Measurements from ENCODE around the gene FAM163A. TPM values are rescaled to one million over a fixed set of nuclear protein-coding genes. Genes with fewer than 3 reads are reported as not detected.

FAM163A gene
- total and polyA plus RNA-seq, 12 donors = 0.34 to 7.0 (median 2.6) TPM; not detected in 4

DNA sequence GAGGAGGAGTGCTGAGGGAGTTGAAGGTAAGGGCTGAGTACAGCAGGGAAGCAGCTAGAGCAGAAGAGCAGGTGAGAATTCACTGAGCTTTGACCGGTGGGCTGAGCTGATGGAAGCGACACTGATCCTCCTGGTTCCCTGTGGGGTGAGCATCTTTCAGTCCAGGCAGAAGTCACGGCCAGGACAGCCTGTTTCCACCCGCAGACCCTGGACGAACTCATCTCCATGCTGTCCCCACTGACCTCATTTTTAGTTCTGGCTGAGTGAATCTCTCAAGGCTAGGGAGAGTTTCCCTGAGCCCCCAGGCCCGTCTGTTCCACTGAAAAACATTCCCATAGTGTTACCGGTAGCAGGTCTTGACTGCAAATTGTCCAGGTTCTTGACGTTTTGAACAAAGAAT is 31.5 kb downstream of the FAM163A start:
- no peaks in the 10 kb centered on the region for H3K4me1 ChIP-seq (replicated peaks in 1 of 2)
- DNase-seq = no peak
- H3K36me3 ChIP-seq (replicated peaks in 1 of 2) = no peaks in the 10 kb centered on the region
- H3K27me3 ChIP-seq = no peaks in the 10 kb centered on the region
- H3K27ac ChIP-seq = peak overlapping the region in 1 of 5 donors; percentile 6
- no peak overlapping the region for H3K4me3 ChIP-seq
- 78 to 83% (median 82%) methylated on average over 8 of the region's 8 CpGs for WGBS, 4 donors
- TF ChIP-seq POLR2A (IDR thresholded peaks at IDR 0.05) = no peak
- H3K9me3 ChIP-seq (replicated peaks in 1 of 3) = no peaks in the 10 kb centered on the region
- intact Hi-C loops (cut with DNase I) = no loop called here

DNA sequence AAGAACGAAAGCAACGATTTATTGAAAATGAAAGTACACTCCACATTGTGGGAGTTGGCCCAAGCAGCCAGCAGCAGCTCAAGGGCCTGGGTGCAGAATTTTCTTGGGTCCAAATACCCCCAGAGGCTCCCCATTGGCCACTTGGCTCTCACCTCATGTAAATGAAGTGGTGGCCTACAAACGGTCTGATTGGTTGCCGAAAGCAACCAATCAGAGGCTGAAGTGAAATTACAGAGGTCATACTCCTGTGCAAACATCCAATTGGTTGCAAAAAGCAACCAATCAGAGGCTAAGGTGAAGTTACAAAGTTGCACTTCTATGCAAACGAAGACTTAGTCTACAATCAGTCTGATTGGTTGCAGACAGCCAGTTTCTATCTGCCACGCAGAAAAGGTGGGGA is 31.9 kb downstream of the FAM163A start:
- Histone ChIP-seq H3K4me3 (no peak overlapping the region), H3K9me3 (replicated peaks in 1 of 3) (no peaks in the 10 kb centered on the region), H3K4me1 (replicated peaks in 1 of 2) (no peaks in the 10 kb centered on the region), H3K36me3 (replicated peaks in 1 of 2) (no peaks in the 10 kb centered on the region), H3K27ac (peak overlapping the region in 1 of 5 donors; percentile 6), H3K27me3 (no peaks in the 10 kb centered on the region)
- no peak for DNase-seq
- WGBS, 4 donors = 82 to 87% (median 86%) methylated on average over 6 of the region's 6 CpGs
- intact Hi-C loops (cut with DNase I) = no loop called here
- no peak for TF ChIP-seq POLR2A (IDR thresholded peaks at IDR 0.05)
- TF ChIP-seq, protein P1, sequence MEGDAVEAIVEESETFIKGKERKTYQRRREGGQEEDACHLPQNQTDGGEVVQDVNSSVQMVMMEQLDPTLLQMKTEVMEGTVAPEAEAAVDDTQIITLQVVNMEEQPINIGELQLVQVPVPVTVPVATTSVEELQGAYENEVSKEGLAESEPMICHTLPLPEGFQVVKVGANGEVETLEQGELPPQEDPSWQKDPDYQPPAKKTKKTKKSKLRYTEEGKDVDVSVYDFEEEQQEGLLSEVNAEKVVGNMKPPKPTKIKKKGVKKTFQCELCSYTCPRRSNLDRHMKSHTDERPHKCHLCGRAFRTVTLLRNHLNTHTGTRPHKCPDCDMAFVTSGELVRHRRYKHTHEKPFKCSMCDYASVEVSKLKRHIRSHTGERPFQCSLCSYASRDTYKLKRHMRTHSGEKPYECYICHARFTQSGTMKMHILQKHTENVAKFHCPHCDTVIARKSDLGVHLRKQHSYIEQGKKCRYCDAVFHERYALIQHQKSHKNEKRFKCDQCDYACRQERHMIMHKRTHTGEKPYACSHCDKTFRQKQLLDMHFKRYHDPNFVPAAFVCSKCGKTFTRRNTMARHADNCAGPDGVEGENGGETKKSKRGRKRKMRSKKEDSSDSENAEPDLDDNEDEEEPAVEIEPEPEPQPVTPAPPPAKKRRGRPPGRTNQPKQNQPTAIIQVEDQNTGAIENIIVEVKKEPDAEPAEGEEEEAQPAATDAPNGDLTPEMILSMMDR (IDR thresholded peaks at IDR 0.05) = no peak

DNA sequence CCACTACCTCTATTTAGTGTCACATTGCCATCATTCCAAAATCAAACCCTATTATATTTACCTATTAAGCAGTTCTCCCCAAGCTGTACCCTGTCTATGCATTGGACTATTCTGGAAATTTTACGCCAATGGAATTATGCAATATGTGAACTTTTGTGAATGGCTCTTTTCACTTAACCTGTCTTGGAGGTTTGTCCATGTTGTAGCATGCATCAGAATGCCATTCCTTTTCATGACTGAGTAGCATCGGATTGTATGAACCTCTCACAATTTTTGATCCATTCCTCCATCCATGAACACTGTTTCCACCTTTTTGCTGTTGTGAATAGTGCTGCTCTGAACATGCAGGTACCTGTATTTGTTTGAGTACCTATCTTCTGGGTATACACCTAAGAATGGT is 33.7 kb downstream of the FAM163A start:
- Histone ChIP-seq H3K9me3 (replicated peaks in 1 of 3) (no peaks in the 10 kb centered on the region), H3K27ac (no peak overlapping the region), H3K36me3 (replicated peaks in 1 of 2) (no peaks in the 10 kb centered on the region), H3K4me1 (replicated peaks in 1 of 2) (no peaks in the 10 kb centered on the region), H3K27me3 (no peaks in the 10 kb centered on the region), H3K4me3 (no peak overlapping the region)
- 94 to 95% (median 95%) methylated on average over 2 of the region's 2 CpGs for WGBS, 4 donors
- intact Hi-C loops (cut with DNase I) = no loop called here
- TF ChIP-seq POLR2A (IDR thresholded peaks at IDR 0.05) = no peak
- TF ChIP-seq, protein P1 (IDR thresholded peaks at IDR 0.05) = no peak
- no peak for DNase-seq

DNA sequence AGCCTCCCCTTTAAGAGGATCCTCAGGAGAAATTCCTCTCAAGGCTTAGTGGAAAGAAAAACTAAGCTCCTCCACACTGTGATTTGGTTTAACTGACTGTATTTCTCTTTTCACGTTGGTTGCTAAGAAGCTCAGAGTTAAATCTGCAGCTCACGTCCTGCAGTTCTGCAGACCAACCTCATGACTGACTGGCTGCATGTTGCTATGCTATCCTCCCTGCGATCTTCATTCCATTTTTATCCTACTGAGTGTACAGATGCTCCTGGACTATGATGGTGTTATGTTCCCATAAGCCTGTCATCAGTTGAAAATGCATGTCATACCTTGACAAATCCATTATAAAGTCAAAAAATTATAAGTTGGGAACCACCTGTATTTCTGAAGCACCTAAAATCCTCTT is 34.6 kb downstream of the FAM163A start:
- no peak for DNase-seq
- TF ChIP-seq POLR2A (IDR thresholded peaks at IDR 0.05) = no peak
- TF ChIP-seq, protein P1 (IDR thresholded peaks at IDR 0.05) = no peak
- H3K36me3 ChIP-seq (replicated peaks in 1 of 2) = no peaks in the 10 kb centered on the region
- no peaks in the 10 kb centered on the region for H3K27me3 ChIP-seq
- no peaks in the 10 kb centered on the region for H3K9me3 ChIP-seq (replicated peaks in 1 of 3)
- intact Hi-C loops (cut with DNase I) = no loop called here
- H3K4me1 ChIP-seq (replicated peaks in 1 of 2) = no peaks in the 10 kb centered on the region
- no peak overlapping the region for H3K4me3 ChIP-seq
- H3K27ac ChIP-seq = no peak overlapping the region
- WGBS, 4 donors = 76 to 85% (median 80%) methylated on average over 3 of the region's 3 CpGs

DNA sequence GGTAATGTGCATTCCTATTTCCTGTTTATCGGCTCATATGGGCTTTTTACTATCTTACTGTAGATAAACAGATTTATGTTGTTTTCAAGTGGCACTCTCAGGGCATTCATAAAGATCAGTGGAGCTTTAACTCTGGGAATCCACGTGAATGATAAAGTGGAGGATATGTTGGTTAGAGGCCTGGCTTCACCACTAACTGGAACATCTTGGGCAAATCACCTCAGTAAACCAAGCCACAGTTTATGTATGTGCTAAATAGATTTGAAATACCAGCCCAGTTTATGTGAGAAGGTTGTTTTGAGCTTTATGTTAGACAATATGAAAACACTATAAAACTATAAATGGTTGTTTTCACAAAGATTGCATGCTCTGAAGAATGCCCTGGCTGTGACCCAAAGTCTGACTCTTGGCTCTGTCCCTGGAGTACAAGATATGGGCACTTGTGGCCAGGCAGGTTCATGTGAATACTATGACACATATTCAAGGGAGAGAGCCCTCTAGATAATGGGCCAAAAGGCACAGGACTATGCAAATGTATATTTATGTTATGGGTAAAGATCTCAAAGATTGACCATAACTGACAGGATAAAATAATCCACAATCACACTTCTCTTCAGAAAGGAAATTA is 36.7 kb downstream of the FAM163A start:
- intact Hi-C loops (cut with DNase I) = no loop called here
- no peak overlapping the region for H3K4me3 ChIP-seq

More for the DNA sequence above, 36.7 kb downstream of the FAM163A start:
- DNase-seq = peak; percentile 42 to 84 (median 72)
- Histone ChIP-seq H3K36me3 (replicated peaks in 1 of 2) (no peaks in the 10 kb centered on the region), H3K27ac (peak overlapping the region in 1 of 5 donors; percentile 22), H3K27me3 (no peaks in the 10 kb centered on the region), H3K4me1 (replicated peaks in 1 of 2) (peaks cover 0 to 5% of the 10 kb centered on the region in 2 donors), H3K9me3 (replicated peaks in 1 of 3) (no peaks in the 10 kb centered on the region)
- TF ChIP-seq, protein P1 (IDR thresholded peaks at IDR 0.05) = no peak
- no peak for TF ChIP-seq POLR2A (IDR thresholded peaks at IDR 0.05)
- 73 to 80% (median 77%) methylated on average over 2 of the region's 2 CpGs for WGBS, 4 donors

Data from adrenal gland (tissue), 12 donors.